ENCODE results near the gene SLC26A2. TPM values are rescaled to one million over a fixed set of nuclear protein-coding genes. Genes with fewer than 3 reads are reported as not detected.

The SLC26A2 gene
- 18.4 TPM for total RNA-seq
- polyA plus RNA-seq (ENCODE audit: insufficient read depth, low read depth, low replicate concordance), result 2.2 TPM
- long read RNA-seq, donor 1, full-length matches to known transcripts, result 4 of 4 reads
- long read RNA-seq, donor 1, partial matches to known transcripts, result 0 of 4 reads
- long read RNA-seq, donor 1, other reads (novel, unspliced or antisense), result 0 of 4 reads
- long read RNA-seq, donor 2, full-length matches to known transcripts, result 1 of 1 reads
- long read RNA-seq, donor 2, partial matches to known transcripts, result 0 of 1 reads
- long read RNA-seq, donor 2, other reads (novel, unspliced or antisense), result 0 of 1 reads
- long read RNA-seq, donor 3, full-length matches to known transcripts, result 4 of 4 reads
- long read RNA-seq, donor 3, partial matches to known transcripts, result 0 of 4 reads
- long read RNA-seq, donor 3, other reads (novel, unspliced or antisense), result 0 of 4 reads
- long read RNA-seq, donor 4, full-length matches to known transcripts, result 1 of 1 reads
- long read RNA-seq, donor 4, partial matches to known transcripts, result 0 of 1 reads
- long read RNA-seq, donor 4, other reads (novel, unspliced or antisense), result 0 of 1 reads
- long read RNA-seq, donor 5, result 0 reads
- long read RNA-seq, donor 6, result 0 reads
- long read RNA-seq, donor 7, full-length matches to known transcripts, result 12 of 25 reads
- long read RNA-seq, donor 7, partial matches to known transcripts, result 3 of 25 reads
- long read RNA-seq, donor 7, other reads (novel, unspliced or antisense), result 10 of 25 reads
- long read RNA-seq, donor 8, full-length matches to known transcripts, result 2 of 2 reads
- long read RNA-seq, donor 8, partial matches to known transcripts, result 0 of 2 reads
- long read RNA-seq, donor 8, other reads (novel, unspliced or antisense), result 0 of 2 reads
- long read RNA-seq, donor 9, full-length matches to known transcripts, result 1 of 1 reads
- long read RNA-seq, donor 9, partial matches to known transcripts, result 0 of 1 reads
- long read RNA-seq, donor 9, other reads (novel, unspliced or antisense), result 0 of 1 reads
- long read RNA-seq, donor 10, full-length matches to known transcripts, result 1 of 8 reads
- long read RNA-seq, donor 10, partial matches to known transcripts, result 0 of 8 reads
- long read RNA-seq, donor 10, other reads (novel, unspliced or antisense), result 7 of 8 reads

DNA sequence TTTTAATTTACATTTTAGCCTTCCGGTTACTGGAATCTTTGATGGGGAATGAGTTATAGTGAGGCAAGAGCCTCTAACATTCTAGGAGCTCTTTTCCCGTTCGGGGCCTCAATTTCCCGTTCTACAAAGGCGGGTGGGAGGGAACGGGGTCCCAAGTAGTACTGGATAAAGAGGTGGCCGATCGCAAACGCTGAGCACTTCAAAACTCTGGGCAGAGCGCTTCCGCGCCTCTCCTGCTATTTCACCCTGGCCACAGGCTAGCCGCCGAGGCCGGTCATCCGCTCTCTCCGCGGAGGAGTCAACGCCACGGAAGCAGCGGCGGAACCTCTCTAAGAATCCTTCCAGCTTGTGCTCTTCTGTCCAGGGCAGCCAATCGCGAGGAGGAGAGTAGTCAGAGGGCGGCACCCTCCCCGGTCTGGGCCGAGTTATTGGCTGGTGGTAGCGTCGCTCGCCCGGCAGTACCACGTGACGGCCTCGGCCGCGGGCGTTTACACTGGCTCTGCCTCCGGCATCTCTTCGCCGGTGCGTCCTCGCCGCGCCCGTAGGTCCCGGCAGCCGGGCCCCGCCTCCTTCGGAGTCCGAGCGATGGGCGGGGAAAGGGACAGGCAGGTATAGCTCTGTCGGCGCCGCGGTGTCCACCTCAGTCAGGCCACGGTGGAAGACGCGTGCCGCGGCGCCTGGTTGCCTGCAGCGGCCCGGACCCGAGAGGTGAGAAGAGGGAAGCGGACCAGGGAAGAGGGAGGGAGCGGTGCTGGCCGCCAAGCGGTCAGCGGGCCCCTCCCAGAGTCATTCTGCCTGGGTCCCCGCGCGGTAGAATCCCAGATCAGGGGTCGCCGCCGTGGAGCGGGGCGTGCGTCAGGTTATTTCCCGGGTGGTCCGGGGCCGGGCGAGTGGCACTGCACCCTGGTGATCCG lies at the start of gene SLC26A2:
SLC26A2 (plus strand) TSS at position 487 of the 914 bp plus-strand sequence. CDS start 16,895 bp downstream, outside the sequence.
- peak within 1 kb of the TSS; percentile 57 to 64 (median 59) for H3K9ac ChIP-seq (ENCODE audit: low read length in 3 of 3)
- peak within 1 kb of the TSS; percentile 73 to 76 for H3K27ac ChIP-seq (ENCODE audit: low read depth in 2 of 2, low read length in 2 of 2)
- H3K4me1 ChIP-seq (ENCODE audit: control insufficient read depth in 2 of 3, insufficient read depth in 2 of 3, low read depth in 1 of 3, low read length in 3 of 3), result peaks cover 0 to 11% (median 3%) of the 10 kb centered on the region in 3 donors
- DNase-seq, result peak; percentile 97 to 99 (median 98)
- TF ChIP-seq, protein P1, sequence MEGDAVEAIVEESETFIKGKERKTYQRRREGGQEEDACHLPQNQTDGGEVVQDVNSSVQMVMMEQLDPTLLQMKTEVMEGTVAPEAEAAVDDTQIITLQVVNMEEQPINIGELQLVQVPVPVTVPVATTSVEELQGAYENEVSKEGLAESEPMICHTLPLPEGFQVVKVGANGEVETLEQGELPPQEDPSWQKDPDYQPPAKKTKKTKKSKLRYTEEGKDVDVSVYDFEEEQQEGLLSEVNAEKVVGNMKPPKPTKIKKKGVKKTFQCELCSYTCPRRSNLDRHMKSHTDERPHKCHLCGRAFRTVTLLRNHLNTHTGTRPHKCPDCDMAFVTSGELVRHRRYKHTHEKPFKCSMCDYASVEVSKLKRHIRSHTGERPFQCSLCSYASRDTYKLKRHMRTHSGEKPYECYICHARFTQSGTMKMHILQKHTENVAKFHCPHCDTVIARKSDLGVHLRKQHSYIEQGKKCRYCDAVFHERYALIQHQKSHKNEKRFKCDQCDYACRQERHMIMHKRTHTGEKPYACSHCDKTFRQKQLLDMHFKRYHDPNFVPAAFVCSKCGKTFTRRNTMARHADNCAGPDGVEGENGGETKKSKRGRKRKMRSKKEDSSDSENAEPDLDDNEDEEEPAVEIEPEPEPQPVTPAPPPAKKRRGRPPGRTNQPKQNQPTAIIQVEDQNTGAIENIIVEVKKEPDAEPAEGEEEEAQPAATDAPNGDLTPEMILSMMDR (IDR thresholded peaks at IDR 0.05; ENCODE audit: borderline replicate concordance, extremely low read depth, insufficient read depth), result no peak
- peak; percentile 51 for FAIRE-seq
- intact Hi-C loops (cut with DNase I), result no loop called here
- peak within 1 kb of the TSS; percentile 68 to 76 (median 73) for H3K4me3 ChIP-seq (ENCODE audit: low read length in 3 of 3)
- no peaks in the 10 kb centered on the region for H3K27me3 ChIP-seq (ENCODE audit: control insufficient read depth, insufficient read depth, low read length)
- no peaks in the 10 kb centered on the region for H3K9me3 ChIP-seq (ENCODE audit: control insufficient read depth in 2 of 3, insufficient read depth in 1 of 3, low read length in 3 of 3)
- no peaks in the 10 kb centered on the region for H3K36me3 ChIP-seq (ENCODE audit: control insufficient read depth in 2 of 3, insufficient read depth in 3 of 3, low read length in 3 of 3)

DNA sequence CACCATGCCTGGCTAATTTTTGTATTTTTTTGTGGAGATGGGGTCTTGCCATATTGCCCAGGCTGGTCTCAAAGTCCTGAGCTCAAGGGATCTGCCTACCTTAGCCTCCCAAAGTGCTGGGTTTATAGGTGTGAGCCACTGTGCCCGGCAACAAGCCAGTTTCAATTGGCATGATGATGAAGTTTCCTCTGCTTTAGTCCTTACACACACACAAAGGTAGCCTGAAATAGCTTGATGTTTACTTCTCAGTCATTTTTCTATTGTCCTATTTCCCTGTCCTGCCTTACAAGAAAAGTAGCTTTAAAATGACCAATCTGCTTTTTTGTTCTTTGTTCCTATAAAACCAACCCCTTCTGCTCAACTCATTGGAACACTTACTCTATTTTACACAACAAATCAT lies 49.5 kb upstream of the SLC26A2 start:
- H3K36me3 ChIP-seq (ENCODE audit: control insufficient read depth in 2 of 3, insufficient read depth in 3 of 3, low read length in 3 of 3), result no peaks in the 10 kb centered on the region
- no peak overlapping the region for H3K4me3 ChIP-seq (ENCODE audit: low read length in 3 of 3)
- FAIRE-seq, result no peak
- H3K9me3 ChIP-seq (ENCODE audit: control insufficient read depth in 2 of 3, insufficient read depth in 1 of 3, low read length in 3 of 3), result no peaks in the 10 kb centered on the region
- peaks cover 0 to 4% (median 0%) of the 10 kb centered on the region in 3 donors for H3K4me1 ChIP-seq (ENCODE audit: control insufficient read depth in 2 of 3, insufficient read depth in 2 of 3, low read depth in 1 of 3, low read length in 3 of 3)
- no peak overlapping the region for H3K9ac ChIP-seq (ENCODE audit: low read length in 3 of 3)
- DNase-seq, result no peak
- no peak overlapping the region for H3K27ac ChIP-seq (ENCODE audit: low read depth in 2 of 2, low read length in 2 of 2)
- H3K27me3 ChIP-seq (ENCODE audit: control insufficient read depth, insufficient read depth, low read length), result no peaks in the 10 kb centered on the region
- intact Hi-C loops (cut with DNase I), result no loop called here
- TF ChIP-seq, protein P1 (IDR thresholded peaks at IDR 0.05; ENCODE audit: borderline replicate concordance, extremely low read depth, insufficient read depth), result no peak

- H3K4me3 ChIP-seq (ENCODE audit: low read length in 3 of 3), result no peak overlapping the region
- H3K4me1 ChIP-seq (ENCODE audit: control insufficient read depth in 2 of 3, insufficient read depth in 2 of 3, low read depth in 1 of 3, low read length in 3 of 3), result peaks cover 0 to 4% (median 0%) of the 10 kb centered on the region in 3 donors
- intact Hi-C loops (cut with DNase I), result no loop called here
- H3K27me3 ChIP-seq (ENCODE audit: control insufficient read depth, insufficient read depth, low read length), result no peaks in the 10 kb centered on the region
- H3K36me3 ChIP-seq (ENCODE audit: control insufficient read depth in 2 of 3, insufficient read depth in 3 of 3, low read length in 3 of 3), result no peaks in the 10 kb centered on the region
- FAIRE-seq (no peak), DNase-seq (no peak)
- no peak overlapping the region for H3K27ac ChIP-seq (ENCODE audit: low read depth in 2 of 2, low read length in 2 of 2)
- H3K9me3 ChIP-seq (ENCODE audit: control insufficient read depth in 2 of 3, insufficient read depth in 1 of 3, low read length in 3 of 3), result no peaks in the 10 kb centered on the region
- TF ChIP-seq, protein P1 (IDR thresholded peaks at IDR 0.05; ENCODE audit: borderline replicate concordance, extremely low read depth, insufficient read depth), result no peak
- H3K9ac ChIP-seq (ENCODE audit: low read length in 3 of 3), result no peak overlapping the region
Observed at GRCh38 chr5:149912226-149912871, 48.2 kb upstream of the SLC26A2 start.
